Ovary (tissue), 3 donors: ENCODE results near the gene NTRK3.

Experiments used
- CTCF ChIP-seq, 3 donors: fragments of 450-650 bp in 2 of 3; fragments of 200-600 bp in 1 of 3; IDR thresholded peaks; one replicate each; pipeline versions ENCODE4 v1.5.1 to v1.8.0; 2016 to 2022; ENCODE audit warnings: antibody characterized with exemption in 3 of 3, mild to moderate bottlenecking in 1 of 3
- POLR2A ChIP-seq: fragments of 450-650 bp; IDR thresholded peaks from one replicate; pipeline ENCODE4 v1.6.1; 2017; ENCODE audit warnings: antibody characterized with exemption, mild to moderate bottlenecking, moderate library complexity
- donor health status: DM: no; HTN: no; CAD: no.

GRCh38 chr15:88161636-88162035 lies 94.9 kb downstream of the NTRK3 start:
- TF ChIP-seq CTCF (IDR thresholded peaks at IDR 0.05), result no peak
- no peak for TF ChIP-seq POLR2A
